ENCODE results near the gene TNFRSF18.
"Not testable (repeated sequence)": the region's sequence is repeated elsewhere in the genome, so short reads cannot be mapped to it uniquely, and the experiment has no call there.

Gene TNFRSF18, protein sequence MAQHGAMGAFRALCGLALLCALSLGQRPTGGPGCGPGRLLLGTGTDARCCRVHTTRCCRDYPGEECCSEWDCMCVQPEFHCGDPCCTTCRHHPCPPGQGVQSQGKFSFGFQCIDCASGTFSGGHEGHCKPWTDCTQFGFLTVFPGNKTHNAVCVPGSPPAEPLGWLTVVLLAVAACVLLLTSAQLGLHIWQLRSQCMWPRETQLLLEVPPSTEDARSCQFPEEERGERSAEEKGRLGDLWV

GRCh38 chr1:1206376-1206965, at the start of gene TNFRSF18:
Gene TNFRSF18, minus strand, starts transcription at chr1:1206592. Its CDS starts 21 bp downstream, at chr1:1206571.
- DNase-seq, result no peak

DNA sequence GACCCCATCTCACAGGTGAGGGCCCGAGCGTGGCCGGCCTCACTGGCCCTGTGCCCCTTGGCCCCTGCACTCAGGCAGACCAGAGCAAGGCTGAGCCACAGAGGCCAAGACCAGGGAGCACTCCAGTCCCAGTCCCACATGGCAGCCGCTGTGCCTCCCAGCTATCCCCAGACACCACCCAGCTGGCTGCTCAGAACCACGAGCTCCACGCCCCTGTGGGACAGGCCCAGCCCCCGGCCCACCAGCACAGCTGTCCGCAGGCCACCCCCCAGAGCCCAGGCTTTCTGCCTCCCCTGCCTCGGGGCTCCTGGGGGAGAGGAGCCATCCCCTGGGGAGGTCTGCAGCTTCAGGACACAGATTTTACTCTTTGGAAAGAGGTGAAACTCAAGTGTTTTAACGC, 49.2 kb upstream of the TNFRSF18 start:
- no peak for DNase-seq

- no peak for DNase-seq
Observed at GRCh38 chr1:1255078-1255477, 48.7 kb upstream of the TNFRSF18 start.

GRCh38 chr1:1254667-1254998, 48.2 kb upstream of the TNFRSF18 start:
- DNase-seq, result no peak

DNA sequence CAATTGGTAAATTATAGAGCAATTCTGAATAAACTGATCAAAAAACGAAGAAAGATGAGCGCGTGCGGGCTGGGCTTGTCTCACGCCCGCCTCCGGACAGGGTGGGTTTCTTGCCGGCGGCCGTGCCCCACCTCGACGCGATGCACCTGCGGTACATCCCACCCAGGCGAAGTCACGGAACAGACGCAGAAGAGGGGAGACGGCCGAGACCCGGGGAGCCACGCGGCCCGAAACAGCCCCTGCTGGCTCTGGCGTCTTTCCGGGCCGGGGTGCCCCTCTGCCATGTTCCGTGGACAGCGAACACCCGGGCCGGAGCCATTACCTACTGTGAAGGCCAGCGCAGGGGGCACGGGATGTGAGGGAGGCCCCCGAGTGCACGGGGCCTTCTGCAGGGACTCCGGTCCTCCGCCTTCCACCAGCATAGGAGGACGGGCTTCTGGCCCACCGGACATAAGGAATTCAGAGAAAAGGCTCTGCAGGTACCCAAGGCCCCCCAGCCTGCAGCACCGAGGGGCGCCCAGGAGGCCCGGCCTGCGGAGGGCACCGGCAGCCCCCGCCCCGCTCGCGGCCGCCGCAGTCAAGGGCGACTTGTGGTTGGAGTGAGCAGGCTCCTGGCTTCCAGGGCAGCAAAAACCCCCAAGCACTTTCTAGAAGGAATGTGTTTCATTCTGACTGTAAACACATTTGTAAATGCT, 47.7 kb upstream of the TNFRSF18 start:
- DNase-seq, result no peak

DNA sequence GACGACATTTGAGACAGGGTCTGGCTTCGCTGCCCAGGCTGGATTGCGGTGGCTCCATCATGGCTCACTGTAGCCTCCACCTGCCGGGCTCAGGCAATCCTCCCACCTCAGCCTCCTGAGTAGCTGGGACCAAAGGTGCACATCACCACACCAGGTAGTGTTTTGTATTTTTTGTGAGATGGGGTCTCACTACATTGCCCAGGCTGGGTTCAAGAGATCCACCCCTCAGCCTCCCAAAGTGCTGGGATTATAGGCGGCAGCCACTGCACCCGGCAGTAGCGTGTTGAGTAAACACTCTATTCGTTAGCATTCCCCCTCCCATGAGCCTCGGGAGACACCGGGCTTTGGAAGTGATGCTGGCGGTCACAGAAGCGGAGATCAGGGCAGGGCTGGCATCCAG, 46.9 kb upstream of the TNFRSF18 start:
- DNase-seq, result no peak

- DNase-seq, result peak; percentile 77
Observed at GRCh38 chr1:1250786-1251284, 44.4 kb upstream of the TNFRSF18 start.

GRCh38 chr1:1248009-1248913, 41.9 kb upstream of the TNFRSF18 start:
- not testable (repeated sequence) for DNase-seq

GRCh38 chr1:1247341-1247913, 41.0 kb upstream of the TNFRSF18 start:
- DNase-seq, result no peak

- no peak for DNase-seq
Observed at GRCh38 chr1:1246577-1247340, 40.4 kb upstream of the TNFRSF18 start, which contains the start of gene C1QTNF12. Gene C1QTNF12, minus strand, starts transcription at chr1:1246722. Its CDS starts 32 bp downstream, at chr1:1246690.

- DNase-seq, result no peak
Observed at GRCh38 chr1:1245817-1246576, 39.6 kb upstream of the TNFRSF18 start.

DNA sequence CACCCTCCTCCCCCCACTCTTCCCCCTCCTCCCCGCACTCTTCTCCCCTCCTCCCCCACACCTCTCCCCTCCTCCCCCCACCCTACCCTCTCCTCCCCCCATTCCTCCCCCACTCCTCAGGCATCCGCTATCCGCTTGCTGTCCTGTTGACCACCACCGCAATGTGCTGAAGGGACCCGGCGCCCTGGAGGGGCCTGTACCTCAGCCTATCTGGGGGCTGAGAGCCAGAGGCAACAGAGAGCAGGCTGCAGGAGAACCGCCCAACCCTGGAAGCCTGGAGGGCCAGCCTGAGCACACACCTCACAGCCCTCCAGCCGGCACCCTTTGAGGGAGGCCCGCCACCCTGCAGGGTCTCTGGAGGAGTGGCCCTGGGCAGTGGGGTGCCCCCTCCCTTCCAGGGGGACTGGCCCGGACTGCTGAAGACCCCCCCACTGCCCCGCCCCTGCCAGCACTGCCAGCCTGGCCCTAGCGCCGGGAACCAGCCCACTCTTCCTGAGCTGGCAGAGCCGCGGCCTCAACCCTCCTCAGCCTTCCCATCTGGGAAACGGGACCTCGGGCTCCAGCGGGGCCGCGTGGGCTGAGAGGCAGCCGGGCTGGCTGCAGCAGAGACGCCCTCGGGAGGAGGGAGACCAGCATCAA, 38.9 kb upstream of the TNFRSF18 start:
- no peak for DNase-seq

- no peak for DNase-seq
Observed at GRCh38 chr1:1244192-1244811, 37.9 kb upstream of the TNFRSF18 start.

DNA sequence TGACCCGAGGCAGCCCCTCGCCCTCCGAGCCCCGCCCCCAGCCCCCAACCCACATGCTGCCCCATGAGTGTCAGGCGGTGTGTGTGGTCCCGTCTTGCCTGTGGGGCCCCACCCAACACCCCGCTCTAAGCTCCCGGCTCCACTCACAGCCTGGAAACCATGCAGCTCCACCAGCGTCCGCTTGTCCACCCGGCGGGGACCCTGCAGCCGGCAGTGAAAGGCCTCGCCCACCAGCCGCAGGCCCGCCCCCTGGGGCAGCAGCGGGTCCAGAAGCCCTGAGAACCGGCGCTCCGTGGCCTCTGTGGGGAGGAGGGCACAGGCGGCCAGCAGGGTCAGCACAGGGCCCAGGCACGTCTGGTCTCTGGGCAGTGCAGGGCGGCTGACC, 37.4 kb upstream of the TNFRSF18 start:
- DNase-seq, result no peak

GRCh38 chr1:1243266-1243660, 36.9 kb upstream of the TNFRSF18 start:
- no peak for DNase-seq

- DNase-seq, result no peak
Observed at GRCh38 chr1:1242461-1243265, 36.3 kb upstream of the TNFRSF18 start.

DNA sequence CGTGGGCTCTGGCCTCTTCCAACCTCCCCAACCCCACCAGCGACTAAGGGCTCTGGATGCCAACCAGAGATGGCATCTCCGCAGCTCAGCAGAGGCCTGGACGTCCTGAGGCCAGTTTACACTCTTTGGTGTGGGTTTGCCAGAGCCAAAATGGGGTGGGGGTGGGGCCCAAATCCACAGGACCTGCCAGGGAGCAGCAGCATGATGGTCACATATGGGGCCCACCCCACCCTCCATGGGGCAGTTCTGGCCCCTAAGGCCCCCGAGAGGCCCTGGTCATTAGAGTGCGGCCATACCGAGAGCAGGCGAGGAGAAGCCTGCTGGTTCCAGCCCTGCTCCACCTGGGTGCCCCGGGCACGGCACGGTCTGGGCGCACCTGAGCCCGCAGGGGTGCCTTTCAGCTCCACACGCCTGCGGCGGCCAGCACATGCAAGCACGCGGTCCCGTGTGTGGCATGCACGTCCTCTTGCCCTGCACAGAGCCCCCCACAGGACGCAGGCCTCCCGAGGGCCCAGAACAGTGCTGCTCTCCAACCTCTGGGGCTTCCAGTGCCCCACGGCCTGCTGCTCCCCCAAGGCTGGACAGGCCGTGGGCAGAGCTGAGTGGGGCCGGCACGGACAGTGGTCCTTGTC, 35.3 kb upstream of the TNFRSF18 start:
- no peak for DNase-seq

DNA sequence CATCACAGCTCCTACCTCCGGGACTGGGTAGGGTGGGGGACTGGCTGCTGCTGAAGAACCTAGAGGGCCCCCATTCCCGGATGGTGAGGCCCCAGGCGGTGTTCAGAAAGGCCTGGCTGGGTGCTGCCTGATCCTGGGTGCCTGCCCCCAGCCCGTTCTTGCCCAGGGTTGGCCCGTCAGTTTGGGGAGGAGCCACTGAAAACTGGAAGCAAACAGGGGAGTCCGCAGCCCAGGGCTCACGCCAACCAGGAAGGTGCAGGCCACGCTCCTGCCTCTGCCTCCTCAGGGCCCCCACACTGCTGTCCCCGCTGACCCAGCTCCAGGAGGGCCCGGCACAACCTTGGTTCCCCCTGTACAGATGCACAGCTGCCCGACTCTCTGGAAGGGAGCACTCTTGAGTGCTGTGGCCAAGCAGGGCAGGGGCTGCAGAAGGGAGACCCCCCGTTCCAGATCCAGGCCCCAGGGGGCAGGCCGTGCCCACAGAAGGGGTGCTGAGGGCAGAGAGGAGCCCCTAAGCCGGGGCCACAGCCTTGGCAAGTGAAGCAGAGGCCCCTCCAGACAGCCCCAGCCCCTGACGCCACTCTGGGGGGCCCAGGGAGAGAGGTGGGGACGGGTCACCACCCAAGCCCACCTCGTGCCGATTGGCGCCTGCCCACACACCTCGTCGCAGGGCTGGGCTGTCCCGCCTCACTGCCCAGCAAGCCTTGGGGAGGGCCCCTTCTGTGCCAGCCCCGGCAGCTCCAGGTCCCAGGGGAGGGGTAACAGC, 34.6 kb upstream of the TNFRSF18 start:
- peak; percentile 21 for DNase-seq

Measured in NCI-H2171 (cell line).